Measurements from ENCODE around the gene UNC45B. TPM values are rescaled to one million over a fixed set of nuclear protein-coding genes. Genes with fewer than 3 reads are reported as not detected.

The UNC45B gene
- total and polyA plus RNA-seq, 11 donors, result 49.1 to 305 (median 204) TPM

- Histone ChIP-seq H3K4me3 (no peak overlapping the region), H3K36me3 (peaks cover 0 to 83% (median 17%) of the 10 kb centered on the region in 9 donors), H3K27ac (no peak overlapping the region), H3K9me3 (no peaks in the 10 kb centered on the region), H3K27me3 (no peaks in the 10 kb centered on the region), H3K4me1 (peaks cover 0 to 17% (median 0%) of the 10 kb centered on the region in 12 donors)
- WGBS, 4 donors, result 89 to 93% (median 91%) methylated on average over 4 of the region's 4 CpGs
- TF ChIP-seq POLR2A (IDR thresholded peaks at IDR 0.05), result no peak
- TF ChIP-seq, protein P1, sequence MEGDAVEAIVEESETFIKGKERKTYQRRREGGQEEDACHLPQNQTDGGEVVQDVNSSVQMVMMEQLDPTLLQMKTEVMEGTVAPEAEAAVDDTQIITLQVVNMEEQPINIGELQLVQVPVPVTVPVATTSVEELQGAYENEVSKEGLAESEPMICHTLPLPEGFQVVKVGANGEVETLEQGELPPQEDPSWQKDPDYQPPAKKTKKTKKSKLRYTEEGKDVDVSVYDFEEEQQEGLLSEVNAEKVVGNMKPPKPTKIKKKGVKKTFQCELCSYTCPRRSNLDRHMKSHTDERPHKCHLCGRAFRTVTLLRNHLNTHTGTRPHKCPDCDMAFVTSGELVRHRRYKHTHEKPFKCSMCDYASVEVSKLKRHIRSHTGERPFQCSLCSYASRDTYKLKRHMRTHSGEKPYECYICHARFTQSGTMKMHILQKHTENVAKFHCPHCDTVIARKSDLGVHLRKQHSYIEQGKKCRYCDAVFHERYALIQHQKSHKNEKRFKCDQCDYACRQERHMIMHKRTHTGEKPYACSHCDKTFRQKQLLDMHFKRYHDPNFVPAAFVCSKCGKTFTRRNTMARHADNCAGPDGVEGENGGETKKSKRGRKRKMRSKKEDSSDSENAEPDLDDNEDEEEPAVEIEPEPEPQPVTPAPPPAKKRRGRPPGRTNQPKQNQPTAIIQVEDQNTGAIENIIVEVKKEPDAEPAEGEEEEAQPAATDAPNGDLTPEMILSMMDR (IDR thresholded peaks at IDR 0.05), result no peak
- DNase-seq, result no peak
- no peak for ATAC-seq
- intact Hi-C loops (cut with DNase I), result loop anchor here in 2 of 10 donors (10.0 kb wide), 1 partner anchor 582 kb away; no protein-coding TSS in a partner anchor
Observed at GRCh38 chr17:35162755-35163154, 15.1 kb downstream of the UNC45B start.

GRCh38 chr17:35163886-35164285, 16.3 kb downstream of the UNC45B start:
- TF ChIP-seq, protein P1 (IDR thresholded peaks at IDR 0.05), result no peak
- no peak for TF ChIP-seq POLR2A (IDR thresholded peaks at IDR 0.05)
- ATAC-seq, result no peak
- H3K4me1 ChIP-seq, result peaks cover 0 to 17% (median 0%) of the 10 kb centered on the region in 12 donors
- no peaks in the 10 kb centered on the region for H3K9me3 ChIP-seq
- DNase-seq, result no peak
- intact Hi-C loops (cut with DNase I), result loop anchor here in 2 of 10 donors (10.0 kb wide), 1 partner anchor 581 kb away; no protein-coding TSS in a partner anchor
- WGBS, 4 donors, result 90 to 93% (median 93%) methylated on average over 5 to 7 of the region's 7 CpGs
- no peaks in the 10 kb centered on the region for H3K27me3 ChIP-seq
- H3K27ac ChIP-seq, result no peak overlapping the region
- H3K36me3 ChIP-seq, result peaks cover 0 to 83% (median 26%) of the 10 kb centered on the region in 9 donors
- H3K4me3 ChIP-seq, result no peak overlapping the region

DNA sequence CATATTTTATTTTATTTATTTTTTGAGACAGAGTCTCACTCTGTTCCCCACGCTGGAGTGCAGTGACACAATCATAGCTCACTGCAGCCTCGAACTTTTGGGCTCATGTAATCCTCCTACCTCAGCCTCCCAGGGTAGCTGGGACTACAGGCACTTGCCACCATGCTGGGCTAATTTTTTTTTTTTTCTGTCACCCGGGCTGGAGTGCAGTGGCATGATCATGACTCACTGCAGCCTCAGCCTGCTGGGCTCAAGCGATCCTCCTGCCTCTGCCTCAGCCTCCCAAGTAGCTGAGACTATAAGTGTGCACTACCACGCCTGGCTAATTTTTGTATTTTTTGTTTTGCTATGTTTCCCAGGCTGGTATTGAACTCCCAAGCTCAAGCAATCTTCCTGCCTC, 17.1 kb downstream of the UNC45B start:
- Histone ChIP-seq H3K36me3 (peaks cover 0 to 83% (median 20%) of the 10 kb centered on the region in 9 donors), H3K4me3 (no peak overlapping the region), H3K27ac (no peak overlapping the region), H3K27me3 (no peaks in the 10 kb centered on the region), H3K9me3 (no peaks in the 10 kb centered on the region), H3K4me1 (peaks cover 0 to 17% (median 0%) of the 10 kb centered on the region in 12 donors)
- intact Hi-C loops (cut with DNase I), result loop anchor here in 4 of 10 donors (5.0 to 10.0 kb wide), 4 partner anchors 363 to 580 kb away; partner anchors contain the start of gene SLFN12L (in 1 of the 4)
- no peak for TF ChIP-seq POLR2A (IDR thresholded peaks at IDR 0.05)
- TF ChIP-seq, protein P1 (IDR thresholded peaks at IDR 0.05), result no peak
- 70 to 86% (median 74%) methylated on average over 5 of the region's 5 CpGs for WGBS, 4 donors
- no peak for ATAC-seq
- no peak for DNase-seq

- Histone ChIP-seq H3K4me3 (no peak overlapping the region), H3K27me3 (no peaks in the 10 kb centered on the region), H3K27ac (no peak overlapping the region), H3K9me3 (no peaks in the 10 kb centered on the region), H3K36me3 (peaks cover 0 to 83% (median 15%) of the 10 kb centered on the region in 9 donors), H3K4me1 (peaks cover 0 to 14% (median 0%) of the 10 kb centered on the region in 12 donors)
- TF ChIP-seq, protein P1 (IDR thresholded peaks at IDR 0.05), result no peak
- TF ChIP-seq POLR2A (IDR thresholded peaks at IDR 0.05), result no peak
- no peak for ATAC-seq
- intact Hi-C loops (cut with DNase I), result loop anchor here in 4 of 10 donors (5.0 to 10.0 kb wide), 4 partner anchors 361 to 578 kb away; partner anchors contain the start of gene SLFN12L (in 1 of the 4)
- WGBS, 4 donors, result 74 to 88% (median 84%) methylated on average over 5 of the region's 5 CpGs
- DNase-seq, result no peak
Observed at GRCh38 chr17:35166526-35166925, 18.9 kb downstream of the UNC45B start.
